Inflammatory macrophage (primary cell): ENCODE measurements around the gene ZDHHC11B.
"Not testable (repeated sequence)": the region's sequence is repeated elsewhere in the genome, so short reads cannot be mapped to it uniquely, and the experiment has no call there.

Source experiments
- DNase-seq, 2 donors: peaks; one replicate each; pipeline ENCODE4 v3.0.0-alpha.2; 2020 to 2022

ZDHHC11B gene

GRCh38 chr5:783881-784427, 575 bp downstream of the ZDHHC11B start:
- DNase-seq, result not testable (repeated sequence)

DNA sequence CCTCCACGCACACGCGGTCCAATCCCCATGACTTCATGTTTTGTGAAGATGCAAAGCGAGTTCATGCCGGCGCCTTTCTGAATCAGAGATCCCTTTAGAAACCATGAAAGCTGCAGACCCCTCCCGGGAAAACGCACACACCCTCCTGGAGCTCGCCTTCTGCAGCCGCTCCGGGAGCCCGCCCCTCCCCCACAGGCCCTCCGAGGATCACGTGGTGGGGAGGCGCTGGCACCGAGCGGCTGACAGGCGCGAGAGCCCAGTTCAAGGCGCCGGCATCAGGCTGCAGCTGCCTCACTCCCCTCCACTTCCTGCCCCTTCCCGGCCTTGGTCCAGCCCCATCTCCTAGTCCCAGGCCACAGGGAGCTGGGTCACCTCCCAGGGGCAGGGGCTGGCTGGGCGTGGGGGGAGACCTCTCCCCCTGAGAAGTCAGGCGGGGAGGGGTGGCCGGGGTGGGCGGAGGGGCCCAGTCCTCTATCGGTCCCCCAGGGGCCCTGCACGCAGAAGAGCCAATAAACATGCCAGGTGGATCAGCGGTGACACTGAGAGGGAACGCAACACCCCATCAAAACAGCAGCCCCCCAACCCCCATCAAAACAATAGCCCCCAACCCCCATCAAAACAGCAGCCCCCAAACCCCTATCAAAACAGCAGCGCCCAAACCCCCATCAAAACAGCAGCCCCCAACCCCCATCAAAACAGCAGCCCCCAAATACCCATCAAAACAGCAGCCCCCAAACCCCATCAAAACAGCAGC, 1.3 kb downstream of the ZDHHC11B start:
- DNase-seq, result not testable (repeated sequence)

- DNase-seq, result not testable (repeated sequence)
Observed at GRCh38 chr5:782356-782755, 2.2 kb downstream of the ZDHHC11B start.

DNA sequence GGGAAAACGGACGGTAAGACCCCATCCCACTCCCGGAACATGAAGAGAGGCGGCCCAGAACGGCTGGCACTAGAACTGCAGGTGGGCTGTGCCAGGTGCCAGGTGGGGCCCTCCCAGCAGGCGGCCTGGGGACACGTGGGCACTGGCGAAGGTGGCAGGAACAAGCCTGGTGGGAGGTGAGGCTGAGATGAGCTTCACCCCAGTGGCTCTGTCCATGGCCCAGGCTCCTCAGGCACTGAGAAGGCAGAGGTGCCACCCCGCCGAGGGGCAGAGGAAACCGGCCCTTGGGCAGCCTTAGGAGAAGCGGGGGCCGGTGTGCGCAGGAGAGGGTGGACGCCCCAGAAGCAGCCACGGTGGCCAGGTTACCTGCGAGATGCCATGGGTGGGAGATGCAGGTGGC, 4.0 kb downstream of the ZDHHC11B start:
- not testable (repeated sequence) for DNase-seq

GRCh38 chr5:778967-779366, 5.6 kb downstream of the ZDHHC11B start:
- not testable (repeated sequence) for DNase-seq

- not testable (repeated sequence) for DNase-seq
Observed at GRCh38 chr5:778421-778820, 6.1 kb downstream of the ZDHHC11B start.

DNA sequence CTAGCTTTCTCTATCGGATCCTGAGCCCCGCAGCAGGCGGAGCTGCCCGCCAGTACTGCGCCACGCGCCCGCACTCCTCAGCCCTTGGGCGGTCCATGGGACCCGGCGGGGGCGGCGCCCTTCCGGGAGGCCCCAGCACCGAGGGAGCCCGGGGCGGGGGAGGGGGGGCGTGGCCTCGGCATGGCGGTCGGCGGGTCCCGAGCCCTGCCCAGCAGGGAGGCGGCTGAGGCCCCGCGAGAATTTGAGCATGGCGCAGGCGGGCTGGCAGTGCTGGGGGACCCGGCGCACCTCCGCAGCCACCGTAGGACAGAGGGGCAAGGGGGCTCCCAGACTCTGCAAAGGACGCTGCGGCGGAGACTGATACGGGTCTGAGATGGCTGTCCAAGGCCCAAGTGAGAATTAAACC, 6.8 kb downstream of the ZDHHC11B start:
- DNase-seq, result no peak

DNA sequence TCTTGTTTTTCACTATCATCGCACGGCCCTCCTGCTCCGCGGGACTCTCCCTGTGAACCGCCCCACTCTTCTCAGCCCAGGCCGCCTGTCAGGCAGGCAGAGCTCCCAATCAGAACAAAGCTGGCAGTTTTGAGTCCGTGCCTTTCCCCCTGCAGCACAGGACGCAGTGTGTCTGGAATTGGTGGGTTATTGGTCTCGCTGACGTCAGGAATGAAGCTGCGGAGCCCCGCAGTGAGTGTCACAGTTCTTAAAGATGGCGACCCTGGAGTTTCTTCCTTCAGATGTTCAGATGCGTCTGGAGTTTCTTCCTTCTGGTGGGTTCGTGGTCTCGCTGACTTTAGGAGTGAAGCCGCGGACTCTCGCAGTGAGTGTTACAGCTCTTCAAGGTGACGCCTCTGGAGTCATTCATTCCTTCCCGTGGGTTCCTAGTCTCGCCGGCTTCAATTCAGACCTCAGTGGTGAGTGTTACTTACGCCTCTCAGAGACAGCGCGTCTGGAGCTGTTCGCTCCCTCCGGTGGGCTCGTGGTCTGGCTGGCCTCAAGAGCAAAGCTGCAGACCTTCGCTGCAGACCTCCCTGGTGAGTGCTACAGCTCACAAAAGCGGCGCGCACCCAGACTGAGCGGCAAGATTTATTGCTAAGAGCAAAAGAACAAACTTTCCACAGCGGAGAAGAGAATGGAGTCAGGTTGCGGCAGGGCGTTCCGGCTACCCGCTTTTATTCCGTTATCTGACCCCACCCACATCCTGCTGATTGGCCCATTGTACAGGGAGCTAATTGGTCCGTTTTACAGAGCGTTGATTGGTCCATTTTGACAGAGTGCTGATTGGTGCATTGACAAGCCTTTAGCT, 7.4 kb downstream of the ZDHHC11B start:
- no peak for DNase-seq

GRCh38 chr5:775961-776861, 8.3 kb downstream of the ZDHHC11B start:
- DNase-seq, result no peak

- not testable (repeated sequence) for DNase-seq
Observed at GRCh38 chr5:775595-775960, 9.0 kb downstream of the ZDHHC11B start.

- DNase-seq, result not testable (repeated sequence)
Observed at GRCh38 chr5:774854-775505, 9.5 kb downstream of the ZDHHC11B start.

- DNase-seq, result not testable (repeated sequence)
Observed at GRCh38 chr5:774304-774703, 10.2 kb downstream of the ZDHHC11B start.

DNA sequence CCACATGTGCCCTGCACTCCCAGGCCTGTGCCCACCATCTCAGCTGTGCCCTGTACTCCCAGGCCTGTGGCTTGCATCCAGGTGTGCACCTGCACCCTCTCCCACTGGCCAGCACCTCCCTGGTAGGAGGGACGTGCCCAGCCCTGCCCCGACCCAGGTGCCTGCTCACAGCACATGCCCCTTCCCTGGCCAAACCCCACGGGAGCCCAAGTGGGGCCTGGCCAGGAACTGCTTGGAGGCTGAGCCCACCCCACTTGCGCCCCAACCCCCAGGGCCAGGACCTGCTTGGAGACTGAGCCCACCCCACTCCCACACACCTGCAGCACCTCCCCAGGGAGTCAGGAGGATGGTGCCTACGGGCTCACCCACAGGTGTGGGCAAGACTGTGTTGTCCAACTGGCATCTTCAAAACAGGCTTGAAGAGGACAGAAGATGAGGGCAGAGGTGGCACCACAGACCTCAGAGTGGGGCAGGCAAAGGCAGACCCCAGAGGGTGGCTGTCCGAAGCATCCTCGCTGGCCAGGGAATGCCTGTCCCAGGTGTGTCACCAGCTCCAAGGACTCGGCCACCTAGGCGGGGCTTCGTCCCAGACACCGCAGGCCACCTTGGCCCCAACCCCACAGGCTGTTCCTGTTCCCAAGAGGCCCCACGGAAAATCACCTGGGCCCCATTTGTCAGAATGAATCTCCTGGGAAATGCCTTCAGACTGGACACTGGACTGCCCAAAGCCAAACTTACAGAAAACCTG, 10.8 kb downstream of the ZDHHC11B start:
- DNase-seq, result no peak

- DNase-seq, result not testable (repeated sequence)
Observed at GRCh38 chr5:772931-773330, 11.6 kb downstream of the ZDHHC11B start.

DNA sequence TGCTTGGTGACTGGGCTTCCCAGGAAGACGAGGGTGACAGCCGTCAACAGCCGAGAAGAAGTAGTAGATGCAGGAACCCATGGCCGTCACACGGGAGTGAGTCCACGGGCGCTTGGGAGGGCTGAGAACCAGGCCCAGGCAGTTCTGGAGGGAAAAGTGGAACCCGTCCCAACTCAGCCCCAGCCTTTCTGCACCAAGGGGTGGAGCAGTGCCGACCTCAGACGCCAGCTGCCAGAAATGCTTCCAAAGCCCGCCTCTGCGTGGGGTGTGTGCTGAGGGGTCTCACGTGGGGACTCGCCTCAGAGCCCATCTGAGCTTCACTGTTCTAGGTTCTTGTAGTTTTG, 12.0 kb downstream of the ZDHHC11B start:
- not testable (repeated sequence) for DNase-seq

- DNase-seq, result not testable (repeated sequence)
Observed at GRCh38 chr5:771841-772546, 12.5 kb downstream of the ZDHHC11B start.

DNA sequence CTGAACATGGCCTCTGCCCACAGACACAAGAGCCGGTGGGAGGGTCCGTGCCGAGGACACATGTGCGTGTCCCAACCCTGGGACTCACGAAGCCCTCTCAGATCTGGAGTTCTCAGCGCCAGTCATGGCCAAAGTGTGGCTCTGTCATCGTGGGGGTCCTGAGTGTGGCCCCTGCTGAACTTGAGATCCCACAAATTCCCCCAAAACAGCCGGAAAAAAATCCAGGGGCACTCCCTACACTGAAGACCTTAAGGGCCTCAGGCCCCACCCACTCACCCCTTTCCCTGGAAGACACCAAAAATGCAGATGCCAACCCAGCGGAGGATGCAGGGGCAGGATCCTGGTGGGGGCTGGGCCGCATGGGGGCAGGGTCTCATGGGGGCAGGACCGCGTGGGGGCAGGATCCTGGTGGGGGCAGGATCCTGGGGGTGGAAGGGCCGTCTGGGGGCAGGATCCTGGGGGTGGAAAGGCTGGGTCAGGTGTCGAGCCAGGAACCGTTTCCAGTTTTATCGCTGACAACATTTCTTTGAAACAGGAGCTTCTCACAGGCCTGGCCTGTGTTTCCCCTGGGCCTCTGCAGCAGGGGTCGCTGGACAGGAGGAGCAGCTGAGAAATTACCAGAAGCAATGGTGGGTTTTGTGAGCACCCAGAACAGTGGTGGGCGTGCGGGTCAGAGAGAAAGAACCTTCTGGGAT, 13.3 kb downstream of the ZDHHC11B start:
- not testable (repeated sequence) for DNase-seq

GRCh38 chr5:770585-770984, 13.9 kb downstream of the ZDHHC11B start:
- DNase-seq, result not testable (repeated sequence)

GRCh38 chr5:769485-770145, 14.9 kb downstream of the ZDHHC11B start:
- not testable (repeated sequence) for DNase-seq
